Left ventricle myocardium inferior (tissue), 1 donor: ENCODE results near the gene NOTCH2. TPM values are rescaled to one million over a fixed set of nuclear protein-coding genes. Genes with fewer than 3 reads are reported as not detected.

Source experiments
- DNase-seq: peaks from one replicate; pipeline ENCODE4 v3.0.0-alpha.2; 2020
- H3K27ac ChIP-seq: fragments of 200-600 bp; replicated peaks from 2 replicates; pipeline ENCODE4 v1.8.0; 2021
- H3K27me3 ChIP-seq: fragments of 200-600 bp; 2 replicates; pipeline ENCODE4 v1.8.0; 2021; ENCODE audit warnings: low read depth
- H3K36me3 ChIP-seq: fragments of 200-600 bp; 2 replicates; pipeline ENCODE4 v1.8.0; 2021
- H3K4me1 ChIP-seq: fragments of 200-600 bp; 2 replicates; pipeline ENCODE4 v1.8.0; 2021
- H3K4me3 ChIP-seq: fragments of 200-600 bp; 2 replicates; pipeline ENCODE4 v1.8.0; 2021; ENCODE audit warnings: mild to moderate bottlenecking, moderate library complexity
- H3K9me3 ChIP-seq: fragments of 200-600 bp; replicated peaks from 2 replicates; pipeline ENCODE4 v1.8.0; 2021
- CTCF ChIP-seq: fragments of 200-600 bp; IDR thresholded peaks from 2 replicates; pipeline ENCODE4 v1.8.0; 2021; ENCODE audit warnings: antibody characterized with exemption, mild to moderate bottlenecking, borderline replicate concordance
- intact Hi-C: fragments of 100-400 bp; cut with micrococcal nuclease; formaldehyde crosslinking; loops from one replicate; pipeline ENCODE4 v1.11.0; 2022
- total RNA-seq: library from RNA; stranded (reverse); fragmentation: NEBNext Ultra II Directional; extraction: Animal tissue kit (Norgen Biotek cat#: 25700); gene quantifications from one replicate; pipeline ENCODE4 v1.2.1, GENCODE V29; 2021
- donor health status: DM: no; HTN: yes; CAD: no; lungs with severe emphysema.

NOTCH2 gene
- total RNA-seq, 1 donor from 2014 or later, result 16.1 TPM

- peaks cover 59% of the 10 kb centered on the region for H3K36me3 ChIP-seq
- intact Hi-C loops, result no loop called here
- no peak overlapping the region for H3K27ac ChIP-seq
- TF ChIP-seq CTCF, result no peak
- H3K9me3 ChIP-seq, result peaks cover 12% of the 10 kb centered on the region
- H3K27me3 ChIP-seq, result no peaks in the 10 kb centered on the region
- H3K4me3 ChIP-seq, result no peak overlapping the region
- no peak for DNase-seq
- peaks cover 9% of the 10 kb centered on the region for H3K4me1 ChIP-seq
Observed at GRCh38 chr1:119929643-119930315, 139.7 kb downstream of the NOTCH2 start.

DNA sequence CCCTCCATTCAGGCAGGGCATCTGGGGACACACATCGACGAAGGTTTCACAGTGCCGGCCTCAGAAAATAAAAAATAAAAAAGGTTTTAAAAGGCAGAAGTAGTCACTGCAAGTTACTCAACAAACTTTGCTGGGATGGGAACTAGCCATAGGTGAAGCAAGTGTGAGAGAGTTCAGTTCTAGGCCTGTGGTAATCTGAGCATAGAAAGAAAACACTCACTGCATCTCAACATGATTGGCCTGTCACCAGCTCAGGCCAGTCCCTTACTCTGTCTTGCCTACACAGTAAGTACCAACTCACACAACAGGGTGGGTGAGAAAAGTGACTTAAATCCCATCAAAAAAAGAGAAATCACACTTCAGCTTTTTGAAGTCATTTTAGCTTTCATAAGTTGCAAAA, 142.9 kb downstream of the NOTCH2 start:
- H3K4me3 ChIP-seq, result no peak overlapping the region
- peaks cover 58% of the 10 kb centered on the region for H3K36me3 ChIP-seq
- intact Hi-C loops, result no loop called here

GRCh38 chr1:119924948-119925898, 144.2 kb downstream of the NOTCH2 start:
- peaks cover 72% of the 10 kb centered on the region for H3K36me3 ChIP-seq
- intact Hi-C loops, result no loop called here
- DNase-seq, result no peak
- H3K4me1 ChIP-seq, result peaks cover 9% of the 10 kb centered on the region
- no peak overlapping the region for H3K4me3 ChIP-seq
- H3K27me3 ChIP-seq, result no peaks in the 10 kb centered on the region
- no peak overlapping the region for H3K27ac ChIP-seq
- TF ChIP-seq CTCF, result no peak
- no peaks in the 10 kb centered on the region for H3K9me3 ChIP-seq

More for the DNA sequence above, 142.9 kb downstream of the NOTCH2 start:
- Histone ChIP-seq H3K9me3 (no peaks in the 10 kb centered on the region), H3K27ac (no peak overlapping the region), H3K4me1 (peaks cover 9% of the 10 kb centered on the region), H3K27me3 (no peaks in the 10 kb centered on the region)
- TF ChIP-seq CTCF, result no peak
- no peak for DNase-seq

- H3K4me1 ChIP-seq, result peaks cover 2% of the 10 kb centered on the region
- no peak for TF ChIP-seq CTCF
- H3K27me3 ChIP-seq, result no peaks in the 10 kb centered on the region
- peaks cover 91% of the 10 kb centered on the region for H3K36me3 ChIP-seq
- no peak overlapping the region for H3K27ac ChIP-seq
- intact Hi-C loops, result no loop called here
- DNase-seq, result no peak
- H3K4me3 ChIP-seq, result no peak overlapping the region
- no peaks in the 10 kb centered on the region for H3K9me3 ChIP-seq
Observed at GRCh38 chr1:119920104-119920968, 149.1 kb downstream of the NOTCH2 start.

- Histone ChIP-seq H3K36me3 (peaks cover 93% of the 10 kb centered on the region), H3K4me3 (no peak overlapping the region), H3K27ac (no peak overlapping the region), H3K4me1 (no peaks in the 10 kb centered on the region), H3K27me3 (no peaks in the 10 kb centered on the region), H3K9me3 (no peaks in the 10 kb centered on the region)
- no peak for TF ChIP-seq CTCF
- intact Hi-C loops, result no loop called here
- no peak for DNase-seq
Observed at GRCh38 chr1:119919241-119919640, 150.2 kb downstream of the NOTCH2 start.
